Measurements from ENCODE around the gene SIVA1.

DNA sequence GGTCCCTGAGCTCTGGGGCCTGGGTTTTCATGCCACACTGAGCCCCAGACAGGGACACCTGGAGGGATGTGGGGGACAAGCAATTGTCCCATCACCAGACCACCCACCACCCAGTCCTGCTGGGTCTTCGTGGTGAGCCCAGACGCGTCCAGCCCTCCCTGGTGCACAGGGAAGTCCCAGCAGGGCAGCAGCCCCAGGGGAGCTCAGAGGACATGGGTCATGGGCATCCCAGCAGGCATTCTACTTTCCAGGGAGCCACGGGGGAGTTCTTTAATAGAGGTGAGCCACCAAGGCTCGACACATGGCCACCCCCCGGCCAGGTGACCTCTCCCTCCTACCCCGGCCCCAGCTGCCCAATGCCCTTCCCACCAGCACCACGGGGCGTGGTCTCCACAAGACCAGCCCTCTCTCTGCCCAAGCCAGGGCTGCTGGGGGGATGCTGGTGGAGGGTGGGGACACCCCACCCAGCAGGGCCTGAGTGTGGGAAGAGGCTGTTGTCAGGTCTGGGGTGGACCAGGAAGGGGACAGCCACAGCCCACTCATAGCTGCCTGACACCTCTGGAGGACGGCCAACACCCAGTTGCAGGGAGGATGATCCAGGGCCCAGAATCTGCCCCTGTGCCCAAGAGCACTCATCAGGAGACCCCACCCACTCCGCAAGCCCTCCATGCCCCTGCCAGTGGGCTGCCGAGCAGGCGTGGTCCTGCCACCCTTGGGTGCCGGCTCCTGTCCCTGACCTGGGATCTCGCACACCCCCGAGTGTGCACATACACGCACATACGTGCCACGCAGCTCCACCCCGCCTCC lies 28.5 kb downstream of the SIVA1 start:
- TF ChIP-seq CTCF (conservative IDR thresholded peaks at IDR 0.05) (no peak), EZH2 (IDR thresholded peaks at IDR 0.05; ENCODE audit: low read depth) (no peak)
